HCEC 1CT (cell line): ENCODE data around the gene SMARCC1.
"Not testable (repeated sequence)": the region's sequence is repeated elsewhere in the genome, so short reads cannot be mapped to it uniquely, and the experiment has no call there.

Source experiments
- DNase-seq: peaks from one replicate; pipeline ENCODE4 v3.0.0-alpha.2; 2017

The SMARCC1 gene

GRCh38 chr3:47781685-47782445 lies at the start of gene SMARCC1:
Gene SMARCC1 (minus strand): TSS chr3:47781893. CDS start chr3:47781797, 96 bp downstream.
- peak; percentile 96 for DNase-seq

DNA sequence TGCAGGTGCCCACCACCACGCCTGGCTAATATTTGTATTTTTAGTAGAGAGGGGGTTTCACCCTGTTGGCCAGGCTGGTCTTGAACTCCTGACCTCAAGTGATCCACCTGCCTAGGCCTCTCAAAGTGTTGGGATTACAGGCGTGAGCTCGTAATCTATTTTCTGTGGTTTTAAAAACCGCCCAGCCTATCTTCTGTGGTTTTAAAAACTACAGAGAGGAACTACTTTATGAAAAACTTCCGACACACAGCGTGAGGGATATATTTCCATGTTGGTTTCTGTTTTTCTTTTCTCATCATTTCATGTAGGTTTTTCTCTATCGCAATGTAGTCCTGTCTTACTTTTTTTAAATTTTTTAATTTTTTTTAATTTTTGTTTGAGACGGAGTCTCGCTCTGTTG lies 47.8 kb upstream of the SMARCC1 start:
- DNase-seq: not testable (repeated sequence)

DNA sequence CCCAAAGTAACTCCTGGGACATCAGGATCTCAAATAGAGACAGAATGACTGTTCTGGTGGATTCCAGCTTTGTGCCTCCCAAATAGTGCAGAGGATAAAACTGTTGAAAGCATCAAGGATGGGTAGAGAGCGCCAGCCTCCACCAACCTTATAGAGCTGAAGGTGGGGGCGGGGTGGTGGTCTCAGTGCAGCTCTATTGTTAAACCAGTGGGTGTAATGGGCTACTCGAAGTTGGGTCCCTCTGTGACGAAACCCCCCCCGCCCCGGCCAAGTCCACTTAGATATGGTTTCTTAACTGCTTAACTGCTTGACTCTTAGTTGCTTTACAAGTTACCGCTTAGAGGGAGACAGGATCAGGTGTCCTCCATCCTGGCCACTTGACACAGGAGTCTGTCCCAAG lies 43.9 kb upstream of the SMARCC1 start:
- no peak for DNase-seq

- peak; percentile 84 for DNase-seq
These were observed 43.1 kb upstream of the SMARCC1 start for GRCh38 chr3:47824541-47825473.

- DNase-seq: no peak
These were observed 35.9 kb upstream of the SMARCC1 start for GRCh38 chr3:47817609-47818008.

DNA sequence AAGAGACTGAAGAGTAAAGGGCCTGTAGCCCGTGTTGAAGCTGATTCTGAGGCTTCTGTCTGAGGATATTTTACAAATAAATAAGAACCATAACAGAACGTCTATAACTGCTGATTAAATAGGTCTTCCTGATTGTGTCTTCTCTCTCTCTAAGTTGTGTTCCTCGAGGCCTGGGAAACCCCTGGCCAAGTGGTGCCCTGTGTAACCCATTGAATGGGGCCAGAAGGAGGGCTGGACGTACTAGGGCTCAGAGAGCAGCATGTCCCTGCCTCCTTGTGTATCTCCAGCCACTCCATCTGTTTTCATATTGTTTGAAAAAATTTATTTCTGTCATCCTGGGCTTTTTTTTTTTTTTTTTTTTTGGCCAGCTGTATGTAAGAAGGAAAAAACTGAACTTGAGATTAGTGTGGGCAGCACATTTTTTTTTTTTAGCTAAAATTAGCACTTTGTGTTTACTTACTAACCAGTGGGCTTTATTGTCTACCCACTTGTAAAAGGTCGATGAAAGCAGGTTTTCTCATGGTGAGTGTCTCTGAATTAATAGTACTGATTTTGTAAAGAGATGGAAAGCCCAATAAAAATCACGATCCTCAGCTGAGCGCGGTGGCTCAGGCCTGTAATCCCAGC lies 32.0 kb upstream of the SMARCC1 start:
- DNase-seq: no peak

DNA sequence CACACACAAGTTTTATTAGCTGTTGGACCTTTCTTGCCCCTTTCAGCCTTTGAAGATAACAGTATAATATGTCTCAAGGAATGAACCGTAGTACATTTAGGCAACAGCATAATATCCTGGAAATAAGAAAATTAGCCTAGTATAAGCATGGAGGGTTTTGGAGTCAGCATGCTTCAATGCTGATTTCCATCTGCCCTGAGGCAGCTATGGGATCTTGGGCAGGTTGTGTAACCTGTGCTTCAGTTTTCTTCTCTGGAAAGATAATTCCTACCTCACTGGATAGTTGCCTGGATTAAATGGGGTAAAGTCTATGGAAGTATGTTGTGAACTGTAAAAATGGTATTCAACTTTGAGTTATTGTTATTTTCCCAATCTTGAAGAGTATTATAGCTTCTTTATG lies 22.9 kb upstream of the SMARCC1 start:
- no peak for DNase-seq

DNA sequence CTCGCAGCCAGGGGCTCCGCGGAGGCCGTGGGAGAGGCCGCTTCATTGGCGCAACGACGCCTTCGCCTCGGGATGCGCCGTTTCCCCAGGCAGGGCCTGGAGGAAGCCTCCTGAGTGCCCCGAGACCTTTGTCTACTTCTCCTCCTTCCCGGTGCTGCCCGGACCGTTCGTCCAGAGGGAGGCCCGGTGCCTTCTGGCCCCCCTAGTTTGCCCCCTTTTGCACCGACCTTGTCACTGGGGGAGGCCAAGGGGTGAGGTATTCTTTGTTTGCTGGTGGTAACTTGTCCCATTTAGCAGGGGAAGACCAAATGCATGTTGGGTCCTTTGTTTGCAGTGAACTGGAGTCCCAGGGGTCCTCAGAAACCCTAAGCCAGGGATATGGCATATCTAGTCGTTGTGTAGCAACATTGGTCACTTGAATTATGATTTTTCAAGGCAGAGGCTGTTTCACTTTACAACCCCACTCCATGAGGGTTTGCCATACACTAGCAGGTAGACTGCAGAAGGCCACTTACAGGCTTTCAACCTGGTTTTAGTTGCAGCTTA lies 21.9 kb upstream of the SMARCC1 start:
- no peak for DNase-seq

DNA sequence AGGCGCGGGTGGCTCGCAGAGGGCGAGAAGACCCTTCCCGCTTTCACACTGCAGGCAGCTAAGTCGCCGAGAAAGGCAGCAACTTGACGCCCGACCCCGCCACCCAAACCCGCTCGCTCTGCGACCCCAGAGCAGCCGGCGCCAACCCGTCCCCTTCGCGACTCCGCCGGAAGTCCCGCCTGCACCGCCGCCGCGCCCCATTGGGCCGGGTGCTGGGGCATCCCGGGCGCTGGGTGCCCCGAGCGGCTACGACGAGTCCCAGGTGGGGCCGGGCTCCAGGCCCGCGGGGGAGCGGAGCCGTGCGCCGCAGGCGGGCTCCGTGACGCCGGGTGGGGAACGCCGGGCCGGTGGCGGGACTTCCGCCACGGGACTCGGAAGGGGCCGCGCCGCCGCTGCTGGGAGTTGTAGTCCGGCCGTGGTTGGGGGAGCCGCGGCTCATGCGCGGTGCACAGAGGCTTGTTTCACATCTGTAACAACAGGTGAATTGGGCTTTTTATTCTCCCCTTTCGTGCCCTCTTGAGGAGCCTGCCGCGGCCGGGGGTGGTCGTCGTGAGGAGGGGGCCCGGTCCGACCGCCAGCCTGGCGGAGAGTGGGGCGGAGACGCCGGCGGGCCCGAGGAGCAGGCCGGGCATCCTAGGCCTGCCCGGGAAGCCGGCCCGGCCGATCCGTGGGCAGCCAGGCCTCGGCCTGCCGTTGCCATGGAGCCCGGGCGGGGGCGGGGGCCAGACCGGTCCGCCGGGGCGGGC lies 21.2 kb upstream of the SMARCC1 start, which contains the start of gene DHX30:
TSS of gene DHX30 (plus strand) at position 405 of the 746 bp plus-strand sequence. CDS start 7,546 bp downstream, outside the sequence.
- peak; percentile 88 for DNase-seq

GRCh38 chr3:47799733-47800132 lies 18.0 kb upstream of the SMARCC1 start:
- peak; percentile 30 for DNase-seq

DNA sequence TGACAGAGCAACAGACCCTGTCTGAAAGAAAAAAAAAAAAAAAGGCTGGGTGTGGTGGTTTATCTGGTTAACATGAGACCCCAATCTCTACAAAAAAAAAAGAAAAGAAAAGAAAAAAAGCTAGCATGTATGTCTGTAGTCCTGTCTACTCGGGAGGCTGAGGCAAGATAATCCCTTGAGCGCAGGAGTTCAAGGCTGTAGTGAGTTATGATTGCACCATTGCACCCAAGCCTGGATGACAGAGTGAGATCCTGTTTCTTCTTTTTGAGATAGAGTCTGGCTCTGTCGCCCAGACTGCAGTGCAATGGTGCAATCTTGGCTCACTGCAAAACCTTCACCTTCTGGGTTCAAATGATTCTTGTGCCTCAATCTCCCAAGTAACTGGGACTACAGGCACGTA lies 12.9 kb upstream of the SMARCC1 start:
- DNase-seq: no peak

DNA sequence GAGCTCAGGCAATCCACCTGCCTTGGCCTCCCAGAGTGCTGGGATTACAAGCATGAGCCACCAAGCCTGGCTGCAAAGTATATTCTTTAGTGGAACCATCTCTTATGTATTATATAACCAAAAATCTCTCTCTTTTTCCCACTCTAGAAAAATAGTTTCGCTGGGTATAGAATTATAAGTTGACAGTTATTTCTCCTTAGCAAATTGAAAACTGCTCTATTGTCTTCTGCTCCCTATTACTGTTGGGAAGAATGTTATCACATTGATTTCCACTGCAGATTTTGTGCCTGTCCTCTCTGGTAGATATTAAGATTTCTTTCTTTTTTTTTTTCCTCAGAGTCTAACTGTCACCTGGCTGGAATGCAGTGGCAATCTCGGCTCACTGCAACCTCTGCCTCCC lies 11.0 kb upstream of the SMARCC1 start:
- no peak for DNase-seq

DNA sequence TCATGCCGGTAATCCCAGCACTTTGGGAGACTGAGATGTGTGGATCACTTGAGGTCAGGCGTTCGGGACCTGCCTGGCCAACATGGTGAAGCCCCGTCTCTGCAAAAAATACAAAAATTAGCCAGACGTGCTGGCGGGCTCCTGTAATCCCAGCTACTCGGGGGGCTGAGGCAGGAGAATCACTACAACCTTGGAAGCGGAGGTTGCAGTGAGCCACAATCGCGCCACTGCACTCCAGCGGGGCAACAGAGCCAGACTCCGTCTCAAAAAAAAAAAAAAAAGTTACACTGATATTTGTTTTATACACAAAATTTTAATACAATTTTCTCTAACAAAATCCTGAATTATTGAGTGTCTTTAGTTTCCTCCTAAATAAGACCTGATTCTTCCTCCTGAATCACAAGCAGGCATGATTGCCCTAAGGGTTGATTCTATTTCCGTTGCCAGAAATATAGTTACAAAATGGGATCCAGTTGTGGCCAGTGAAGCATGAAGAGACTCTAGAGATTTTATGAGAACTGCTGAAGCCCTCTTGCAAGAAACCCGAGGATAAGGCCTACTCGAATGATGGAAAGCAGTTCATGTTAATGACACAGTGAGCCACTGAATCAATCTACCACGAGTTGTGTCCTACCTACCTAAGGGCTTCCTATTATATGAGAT lies 9.6 kb upstream of the SMARCC1 start:
- no peak for DNase-seq

DNA sequence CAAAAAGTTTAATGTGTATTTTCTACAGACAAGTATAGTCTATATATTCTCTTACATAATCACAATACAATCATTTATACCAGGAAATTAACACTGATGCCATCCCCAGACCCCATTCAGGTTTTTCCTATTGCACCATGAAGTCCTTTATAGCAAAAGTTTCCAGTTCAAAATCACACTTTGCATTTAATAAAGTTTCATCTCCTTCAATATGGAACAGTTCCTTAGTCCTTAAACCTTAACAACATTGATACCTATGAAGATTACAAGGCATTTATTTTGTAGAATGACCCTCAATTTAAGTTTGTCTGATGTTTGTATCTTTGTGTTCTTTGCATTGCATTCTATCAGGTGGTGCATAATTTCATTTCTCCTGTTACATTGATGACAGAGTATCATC lies 2.0 kb upstream of the SMARCC1 start:
- no peak for DNase-seq

DNA sequence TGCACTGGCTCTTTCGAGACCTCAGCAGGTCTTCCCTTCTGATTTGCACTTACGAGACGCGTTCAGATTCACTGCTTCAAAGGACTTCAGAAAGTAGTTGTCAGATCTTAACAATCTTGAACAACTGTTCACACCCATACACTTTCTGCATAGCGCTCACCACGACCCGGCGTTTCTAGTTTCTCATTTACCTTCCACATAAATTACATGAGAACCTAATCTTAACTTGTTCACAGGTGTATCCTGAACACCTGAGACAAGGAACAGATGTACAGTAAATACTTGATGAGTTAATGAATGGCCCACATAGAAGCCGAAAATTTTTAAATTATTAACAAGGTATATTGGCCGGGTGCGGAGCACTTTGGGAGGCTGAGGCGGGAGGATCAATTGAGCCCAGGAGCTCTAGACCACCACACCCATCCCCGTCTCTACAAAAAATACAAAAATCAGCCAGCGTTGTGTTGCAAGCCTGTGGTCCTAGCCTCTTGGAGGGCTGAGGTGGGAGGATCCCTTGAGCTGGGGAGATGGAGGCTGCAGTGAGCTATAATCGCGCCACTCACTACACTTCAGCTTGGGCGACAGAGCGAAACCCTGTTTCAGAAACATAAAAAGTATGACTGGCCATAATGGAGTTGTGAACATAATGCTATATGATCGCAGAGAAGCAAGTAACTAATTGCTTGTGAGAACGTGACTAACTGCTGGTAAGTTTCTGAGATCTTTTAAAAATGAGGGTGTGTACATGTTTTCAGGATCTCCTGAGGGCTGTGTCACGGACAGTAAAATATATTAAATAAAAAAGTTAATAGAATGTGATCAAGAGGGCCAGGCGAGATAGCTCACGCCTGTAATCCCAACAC lies 984 bp upstream of the SMARCC1 start:
- no peak for DNase-seq

DNA sequence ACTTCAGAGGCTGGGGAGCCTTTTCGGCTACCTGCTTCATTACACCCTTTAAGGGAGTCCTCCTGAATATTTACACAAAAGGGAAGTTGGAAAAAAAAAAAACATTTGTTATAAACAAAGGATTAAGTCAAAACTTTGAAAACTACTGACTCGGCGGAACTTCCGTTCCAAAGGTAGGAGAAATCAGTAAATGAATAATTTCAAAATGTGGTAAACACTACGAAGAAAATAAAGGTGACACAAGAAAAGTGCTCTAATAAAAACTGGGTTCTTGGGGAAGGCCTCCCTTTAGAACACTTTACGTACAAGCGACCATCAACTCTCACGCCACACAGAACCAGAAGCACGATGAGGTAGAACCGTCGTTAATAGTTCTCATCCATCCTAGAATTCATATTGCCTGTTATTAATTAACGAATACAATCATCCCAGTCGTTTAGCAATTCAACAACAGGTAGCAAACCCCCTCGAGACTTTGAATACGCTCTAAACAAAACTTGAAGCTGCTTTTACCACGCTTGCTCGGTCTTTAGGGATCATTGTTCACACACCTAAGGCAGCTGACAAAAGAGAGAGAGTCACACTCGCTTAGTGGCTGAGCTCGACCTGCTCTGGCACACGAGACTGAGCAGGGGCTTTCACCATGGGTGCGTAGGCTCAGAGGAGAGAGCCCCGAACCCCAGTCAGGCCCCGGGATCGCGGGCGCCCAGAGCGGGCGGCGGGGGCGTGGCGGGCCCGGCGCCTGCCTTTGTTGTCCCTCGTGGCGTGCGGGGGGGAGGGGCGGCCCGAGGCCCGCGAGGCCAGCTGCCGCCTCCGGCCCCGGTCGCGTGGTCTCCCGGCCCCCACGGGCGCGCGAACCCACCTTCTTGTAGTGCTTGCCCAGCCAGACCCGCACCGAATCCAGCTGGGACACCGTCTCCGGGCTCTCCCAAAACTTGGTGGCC lies 680 bp downstream of the SMARCC1 start:
- DNase-seq: peak; percentile 26

GRCh38 chr3:47778746-47779145 lies 2.9 kb downstream of the SMARCC1 start:
- DNase-seq: no peak

GRCh38 chr3:47772788-47773187 lies 8.9 kb downstream of the SMARCC1 start:
- DNase-seq: no peak

- DNase-seq: no peak
These were observed 9.6 kb downstream of the SMARCC1 start for GRCh38 chr3:47772047-47772446.

GRCh38 chr3:47766186-47766585 lies 15.5 kb downstream of the SMARCC1 start:
- no peak for DNase-seq
